ENCODE results near the gene RTKN. TPM values are rescaled to one million over a fixed set of nuclear protein-coding genes. Genes with fewer than 3 reads are reported as not detected.

RTKN gene
- total and polyA plus RNA-seq, 10 of the 15 experiments (the other 5 are each of a cell fraction or from before 2014, with no cell fraction given) = 0.50 to 12.3 (median 5.4) TPM

DNA sequence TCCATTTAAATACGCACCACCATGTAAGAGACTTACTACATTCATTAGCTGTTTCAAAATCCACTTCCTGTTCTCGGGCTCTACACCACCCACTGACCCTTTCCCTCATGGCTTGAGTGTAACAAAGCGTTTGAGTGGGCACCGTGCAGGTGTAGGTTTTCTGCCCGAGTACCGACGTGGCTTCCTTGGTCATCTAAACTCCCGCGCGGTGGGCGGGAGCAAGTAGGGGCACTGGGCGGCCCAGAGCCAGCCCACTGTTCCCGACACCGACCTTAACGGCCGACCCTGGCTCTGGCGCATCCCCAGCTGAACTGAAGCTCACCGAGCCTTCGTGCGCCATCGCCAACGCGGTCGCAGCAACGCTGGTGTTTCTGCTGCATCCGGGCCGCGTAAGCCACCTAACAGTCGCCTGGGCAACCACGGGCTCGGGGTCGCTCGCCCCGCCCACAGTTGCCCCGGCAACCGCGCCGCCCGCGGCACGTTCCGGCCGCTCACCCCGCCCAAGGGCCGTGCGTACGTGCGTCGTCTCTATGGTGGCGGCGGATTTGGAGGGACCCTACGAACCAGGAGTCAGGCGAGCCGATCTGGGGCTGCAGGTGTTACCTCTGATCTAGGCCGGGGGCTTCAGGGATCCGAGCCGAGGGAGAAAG, 20.4 kb downstream of the RTKN start, which contains the start of the genes C2orf81 and WDR54:
Gene C2orf81, minus strand, starts transcription at position 399 of the 650 bp plus-strand sequence. Its CDS starts 59 bp downstream, at position 340.
Gene WDR54, plus strand, starts transcription at position 510 of the 650 bp plus-strand sequence. CDS start 424 bp downstream, outside the sequence.
- Histone ChIP-seq H3K27ac (ENCODE audit: control insufficient read depth, insufficient read depth) (peak within 1 kb of the TSS; percentile 80), H4K20me1 (ENCODE audit: control insufficient read depth, insufficient read depth) (no peaks in the 10 kb centered on the region), H3K27me3 (replicated peaks in 1 of 2; ENCODE audit: control insufficient read depth in 2 of 2, insufficient read depth in 2 of 2, low read length in 1 of 2) (no peaks in the 10 kb centered on the region), H3K79me2 (ENCODE audit: control insufficient read depth, insufficient read depth, low read length) (peaks cover 9% of the 10 kb centered on the region), H3K9ac (ENCODE audit: control insufficient read depth, insufficient read depth, low read length) (peak within 1 kb of the TSS; percentile 62), H3K4me1 (ENCODE audit: control insufficient read depth, insufficient read depth, low read length) (peaks cover 22% of the 10 kb centered on the region), H3K4me3 (peak within 1 kb of the TSS; percentile 78), H2AFZ (ENCODE audit: control insufficient read depth, low read depth, low read length) (peak within 1 kb of the TSS; percentile 92), H3K9me3 (replicated peaks; ENCODE audit: control insufficient read depth, insufficient read depth, low read length) (no peaks in the 10 kb centered on the region), H3K36me3 (ENCODE audit: control insufficient read depth in 2 of 2, insufficient read depth in 2 of 2, low read length in 1 of 2) (peaks cover 0 to 12% of the 10 kb centered on the region in 2 experiments; a peak in 1 of 4 replicates), H3K4me2 (ENCODE audit: control insufficient read depth, insufficient read depth) (peak within 1 kb of the TSS; percentile 83)
- peak; percentile 95 for FAIRE-seq
- ChIA-PET POLR2A (interaction anchor here (1.0 to 1.9 kb wide), 10 partner anchors 11 to 146 kb away, joined by 3 to 21 read pairs (median 5); partner anchors contain the start of genes INO80B, MRPL53 and WBP1), SMC1A (ENCODE audit: uncharacterized antibody, unreplicated experiment) (interaction anchor here (0.7 to 3.0 kb wide), 9 partner anchors 13 to 168 kb away, joined by 3 to 24 read pairs (median 3); partner anchors contain the start of genes INO80B and WBP1), CTCF (interaction anchor here (0.8 to 1.5 kb wide), 9 partner anchors 19 to 296 kb away, joined by 3 to 6 read pairs (median 3); no protein-coding TSS in a partner anchor), RAD21 (ENCODE audit: unreplicated experiment) (interaction anchor here (0.9 to 2.4 kb wide), 8 partner anchors 15 to 146 kb away, joined by 3 to 11 read pairs (median 5); partner anchors contain the start of genes HTRA2, INO80B and WBP1)
- intact Hi-C loops (cut with micrococcal nuclease; ENCODE audit: unreplicated experiment) (loop anchor here (2.0 kb wide), 1 partner anchor 33 kb away; the partner anchor contains the start of gene INO80B), in situ Hi-C loops (cut with MboI) (no loop called here)
- WGBS (ENCODE audit: insufficient coverage, insufficient replicate concordance, low lambda C conversion rate, missing lambda C conversion rate) = under 1% methylated on average over 56 of the region's 57 CpGs
- BruUV-seq (replicated peaks) = no TSS peak
- ATAC-seq = peak; percentile 96
- DNase-seq (ENCODE audit: low read depth, low spot score) = peak; percentile 84
- peak; percentile 87 for TF ChIP-seq TAF1 (IDR thresholded peaks at IDR 0.05; ENCODE audit: borderline replicate concordance, low read depth, low read length)
- TF ChIP-seq, protein P1, sequence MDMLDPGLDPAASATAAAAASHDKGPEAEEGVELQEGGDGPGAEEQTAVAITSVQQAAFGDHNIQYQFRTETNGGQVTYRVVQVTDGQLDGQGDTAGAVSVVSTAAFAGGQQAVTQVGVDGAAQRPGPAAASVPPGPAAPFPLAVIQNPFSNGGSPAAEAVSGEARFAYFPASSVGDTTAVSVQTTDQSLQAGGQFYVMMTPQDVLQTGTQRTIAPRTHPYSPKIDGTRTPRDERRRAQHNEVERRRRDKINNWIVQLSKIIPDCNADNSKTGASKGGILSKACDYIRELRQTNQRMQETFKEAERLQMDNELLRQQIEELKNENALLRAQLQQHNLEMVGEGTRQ (IDR thresholded peaks at IDR 0.05; ENCODE audit: borderline replicate concordance, low read depth, low read length) = no peak
- TF ChIP-seq ATF3 (IDR thresholded peaks at IDR 0.05; ENCODE audit: borderline replicate concordance, extremely low read depth, low read depth, low read length) = no peak
- TF ChIP-seq, protein P2, sequence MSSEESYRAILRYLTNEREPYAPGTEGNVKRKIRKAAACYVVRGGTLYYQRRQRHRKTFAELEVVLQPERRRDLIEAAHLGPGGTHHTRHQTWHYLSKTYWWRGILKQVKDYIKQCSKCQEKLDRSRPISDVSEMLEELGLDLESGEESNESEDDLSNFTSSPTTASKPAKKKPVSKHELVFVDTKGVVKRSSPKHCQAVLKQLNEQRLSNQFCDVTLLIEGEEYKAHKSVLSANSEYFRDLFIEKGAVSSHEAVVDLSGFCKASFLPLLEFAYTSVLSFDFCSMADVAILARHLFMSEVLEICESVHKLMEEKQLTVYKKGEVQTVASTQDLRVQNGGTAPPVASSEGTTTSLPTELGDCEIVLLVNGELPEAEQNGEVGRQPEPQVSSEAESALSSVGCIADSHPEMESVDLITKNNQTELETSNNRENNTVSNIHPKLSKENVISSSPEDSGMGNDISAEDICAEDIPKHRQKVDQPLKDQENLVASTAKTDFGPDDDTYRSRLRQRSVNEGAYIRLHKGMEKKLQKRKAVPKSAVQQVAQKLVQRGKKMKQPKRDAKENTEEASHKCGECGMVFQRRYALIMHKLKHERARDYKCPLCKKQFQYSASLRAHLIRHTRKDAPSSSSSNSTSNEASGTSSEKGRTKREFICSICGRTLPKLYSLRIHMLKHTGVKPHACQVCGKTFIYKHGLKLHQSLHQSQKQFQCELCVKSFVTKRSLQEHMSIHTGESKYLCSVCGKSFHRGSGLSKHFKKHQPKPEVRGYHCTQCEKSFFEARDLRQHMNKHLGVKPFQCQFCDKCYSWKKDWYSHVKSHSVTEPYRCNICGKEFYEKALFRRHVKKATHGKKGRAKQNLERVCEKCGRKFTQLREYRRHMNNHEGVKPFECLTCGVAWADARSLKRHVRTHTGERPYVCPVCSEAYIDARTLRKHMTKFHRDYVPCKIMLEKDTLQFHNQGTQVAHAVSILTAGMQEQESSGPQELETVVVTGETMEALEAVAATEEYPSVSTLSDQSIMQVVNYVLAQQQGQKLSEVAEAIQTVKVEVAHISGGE (CRISPR knock-in tag; IDR thresholded peaks at IDR 0.05) = no peak
- no peak for TF ChIP-seq ZNF622 (IDR thresholded peaks at IDR 0.05)
- TF ChIP-seq, protein P3, sequence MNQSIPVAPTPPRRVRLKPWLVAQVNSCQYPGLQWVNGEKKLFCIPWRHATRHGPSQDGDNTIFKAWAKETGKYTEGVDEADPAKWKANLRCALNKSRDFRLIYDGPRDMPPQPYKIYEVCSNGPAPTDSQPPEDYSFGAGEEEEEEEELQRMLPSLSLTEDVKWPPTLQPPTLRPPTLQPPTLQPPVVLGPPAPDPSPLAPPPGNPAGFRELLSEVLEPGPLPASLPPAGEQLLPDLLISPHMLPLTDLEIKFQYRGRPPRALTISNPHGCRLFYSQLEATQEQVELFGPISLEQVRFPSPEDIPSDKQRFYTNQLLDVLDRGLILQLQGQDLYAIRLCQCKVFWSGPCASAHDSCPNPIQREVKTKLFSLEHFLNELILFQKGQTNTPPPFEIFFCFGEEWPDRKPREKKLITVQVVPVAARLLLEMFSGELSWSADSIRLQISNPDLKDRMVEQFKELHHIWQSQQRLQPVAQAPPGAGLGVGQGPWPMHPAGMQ (IDR thresholded peaks at IDR 0.05; ENCODE audit: borderline replicate concordance) = no peak
- TF ChIP-seq STAT1 (conservative IDR thresholded peaks at IDR 0.05) = 0 out of 2 replicates have a peak, but pooled peaks have one; percentile 27
- TF ChIP-seq KLF5 (IDR thresholded peaks at IDR 0.05; ENCODE audit: partially characterized antibody) = peak; percentile 89
- TF ChIP-seq RAD21 (IDR thresholded peaks at IDR 0.05; ENCODE audit: insufficient read depth, low read depth, low read length) = no peak
- no peak for TF ChIP-seq NR2C2 (IDR thresholded peaks at IDR 0.05; ENCODE audit: borderline replicate concordance, control insufficient read depth, insufficient read length, low read depth)
- TF ChIP-seq ZNF274 (IDR thresholded peaks at IDR 0.05; ENCODE audit: insufficient read depth, insufficient read length) = no peak
- TF ChIP-seq, protein P4, sequence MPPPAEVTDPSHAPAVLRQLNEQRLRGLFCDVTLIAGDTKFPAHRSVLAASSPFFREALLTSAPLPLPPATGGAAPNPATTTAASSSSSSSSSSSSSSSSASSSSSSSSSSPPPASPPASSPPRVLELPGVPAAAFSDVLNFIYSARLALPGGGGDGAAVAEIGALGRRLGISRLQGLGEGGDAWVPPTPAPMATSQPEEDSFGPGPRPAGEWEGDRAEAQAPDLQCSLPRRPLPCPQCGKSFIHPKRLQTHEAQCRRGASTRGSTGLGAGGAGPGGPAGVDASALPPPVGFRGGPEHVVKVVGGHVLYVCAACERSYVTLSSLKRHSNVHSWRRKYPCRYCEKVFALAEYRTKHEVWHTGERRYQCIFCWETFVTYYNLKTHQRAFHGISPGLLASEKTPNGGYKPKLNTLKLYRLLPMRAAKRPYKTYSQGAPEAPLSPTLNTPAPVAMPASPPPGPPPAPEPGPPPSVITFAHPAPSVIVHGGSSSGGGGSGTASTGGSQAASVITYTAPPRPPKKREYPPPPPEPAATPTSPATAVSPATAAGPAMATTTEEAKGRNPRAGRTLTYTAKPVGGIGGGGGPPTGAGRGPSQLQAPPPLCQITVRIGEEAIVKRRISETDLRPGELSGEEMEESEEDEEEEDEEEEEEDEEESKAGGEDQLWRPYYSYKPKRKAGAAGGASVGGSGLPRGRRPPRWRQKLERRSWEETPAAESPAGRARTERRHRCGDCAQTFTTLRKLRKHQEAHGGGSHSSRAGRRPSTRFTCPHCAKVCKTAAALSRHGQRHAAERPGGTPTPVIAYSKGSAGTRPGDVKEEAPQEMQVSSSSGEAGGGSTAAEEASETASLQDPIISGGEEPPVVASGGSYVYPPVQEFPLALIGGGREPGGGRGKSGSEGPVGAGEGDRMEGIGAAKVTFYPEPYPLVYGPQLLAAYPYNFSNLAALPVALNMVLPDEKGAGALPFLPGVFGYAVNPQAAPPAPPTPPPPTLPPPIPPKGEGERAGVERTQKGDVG (CRISPR knock-in tag; IDR thresholded peaks at IDR 0.05) = no peak
